ENCODE results near the gene IL36G.
A peak's percentile ranks its signal among the peaks of the same experiment; 100 is the strongest.

Gene IL36G

DNA sequence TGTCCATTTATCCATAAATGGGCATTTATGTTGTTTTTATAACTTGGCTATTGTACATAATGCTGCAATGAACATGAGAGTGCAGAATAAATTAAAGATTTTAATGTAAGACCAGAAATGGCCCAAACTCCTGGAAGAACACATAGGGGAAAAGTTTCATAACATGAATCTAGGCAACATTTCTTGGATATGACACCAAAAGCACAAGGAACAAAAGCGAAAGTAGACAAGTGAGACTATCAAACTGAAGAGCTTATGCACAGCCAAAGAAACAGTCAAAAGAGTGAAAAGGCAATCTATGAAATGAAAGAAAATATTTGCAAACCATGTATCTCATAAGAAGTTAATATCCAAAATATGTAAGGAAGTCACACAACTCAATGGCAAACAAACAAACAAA is 33.3 kb downstream of the IL36G start:
- no peak for DNase-seq (ENCODE audit: low spot score)
- no peak overlapping the region for H3K27ac ChIP-seq
- POLR2A ChIA-PET (ENCODE audit: low non-redundant PET), result no interaction called here
- TF ChIP-seq, protein P1, sequence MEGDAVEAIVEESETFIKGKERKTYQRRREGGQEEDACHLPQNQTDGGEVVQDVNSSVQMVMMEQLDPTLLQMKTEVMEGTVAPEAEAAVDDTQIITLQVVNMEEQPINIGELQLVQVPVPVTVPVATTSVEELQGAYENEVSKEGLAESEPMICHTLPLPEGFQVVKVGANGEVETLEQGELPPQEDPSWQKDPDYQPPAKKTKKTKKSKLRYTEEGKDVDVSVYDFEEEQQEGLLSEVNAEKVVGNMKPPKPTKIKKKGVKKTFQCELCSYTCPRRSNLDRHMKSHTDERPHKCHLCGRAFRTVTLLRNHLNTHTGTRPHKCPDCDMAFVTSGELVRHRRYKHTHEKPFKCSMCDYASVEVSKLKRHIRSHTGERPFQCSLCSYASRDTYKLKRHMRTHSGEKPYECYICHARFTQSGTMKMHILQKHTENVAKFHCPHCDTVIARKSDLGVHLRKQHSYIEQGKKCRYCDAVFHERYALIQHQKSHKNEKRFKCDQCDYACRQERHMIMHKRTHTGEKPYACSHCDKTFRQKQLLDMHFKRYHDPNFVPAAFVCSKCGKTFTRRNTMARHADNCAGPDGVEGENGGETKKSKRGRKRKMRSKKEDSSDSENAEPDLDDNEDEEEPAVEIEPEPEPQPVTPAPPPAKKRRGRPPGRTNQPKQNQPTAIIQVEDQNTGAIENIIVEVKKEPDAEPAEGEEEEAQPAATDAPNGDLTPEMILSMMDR (conservative IDR thresholded peaks at IDR 0.05; ENCODE audit: low read depth), result no peak
- CTCF ChIA-PET, result no interaction called here

DNA sequence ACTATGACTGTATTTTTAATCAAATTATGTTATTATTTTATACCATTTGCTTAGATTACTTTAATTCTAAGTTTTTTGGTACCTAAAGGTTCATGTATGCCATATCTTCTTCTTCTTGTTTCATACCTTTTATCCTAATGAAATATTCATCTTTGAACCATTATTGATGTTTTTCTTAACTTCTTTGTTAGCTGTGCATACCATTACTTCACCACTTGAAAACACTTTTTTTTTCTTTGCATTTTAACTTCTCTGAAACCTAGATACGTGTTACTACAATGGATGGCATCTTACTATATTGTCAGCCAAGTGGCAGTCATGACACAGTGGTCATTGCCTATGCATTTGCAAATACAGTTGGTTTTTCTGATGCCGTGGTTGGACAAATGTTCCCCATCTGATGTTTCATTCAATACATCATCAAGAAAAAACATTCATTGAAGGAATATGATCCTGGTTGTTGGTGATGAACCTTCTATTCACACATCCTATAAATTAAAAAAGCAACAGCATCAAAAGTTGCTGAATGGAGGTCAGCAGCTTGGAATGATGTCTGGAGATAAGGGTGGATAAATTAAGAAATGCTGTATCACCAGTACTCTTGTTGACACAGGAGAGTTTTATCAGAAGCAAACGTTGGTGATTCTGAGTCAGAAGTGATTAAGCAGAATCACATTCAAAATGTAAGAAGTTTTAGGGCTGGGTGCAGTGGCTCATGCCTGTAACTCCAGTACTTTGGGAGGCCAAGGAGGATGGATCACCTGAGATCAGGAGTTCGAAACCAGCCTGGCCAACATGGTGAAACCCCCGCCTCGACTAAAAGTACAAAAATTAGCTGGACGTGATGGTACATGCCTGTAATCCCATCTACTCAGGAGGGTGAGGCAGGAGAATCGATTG is 34.9 kb downstream of the IL36G start:
- no peak overlapping the region for H3K27ac ChIP-seq
- ChIA-PET CTCF (no interaction called here), POLR2A (ENCODE audit: low non-redundant PET) (no interaction called here)
- peak; percentile 27 for DNase-seq (ENCODE audit: low spot score)
- TF ChIP-seq, protein P1 (conservative IDR thresholded peaks at IDR 0.05; ENCODE audit: low read depth), result no peak

DNA sequence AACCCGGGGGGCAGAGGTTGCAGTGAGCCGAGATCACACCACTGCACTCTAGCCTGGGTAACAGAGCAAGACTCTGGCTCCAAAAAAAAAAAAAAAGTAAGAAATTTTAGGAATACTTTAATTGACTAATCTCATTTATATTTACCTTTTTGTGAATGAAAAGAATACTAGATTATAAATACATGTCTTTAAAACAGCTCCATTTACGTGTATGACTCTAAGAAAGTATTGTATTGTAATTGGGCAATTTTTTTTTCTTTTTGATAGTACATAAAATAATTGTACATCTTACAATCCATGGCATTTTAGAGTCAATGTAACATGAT is 35.5 kb downstream of the IL36G start:
- H3K27ac ChIP-seq, result no peak overlapping the region
- CTCF ChIA-PET, result interaction anchor here (0.6 kb wide), 1 partner anchor 1007 kb away, joined by 6 read pairs; no protein-coding TSS in a partner anchor
- no peak for DNase-seq (ENCODE audit: low spot score)
- POLR2A ChIA-PET (ENCODE audit: low non-redundant PET), result no interaction called here
- TF ChIP-seq, protein P1 (conservative IDR thresholded peaks at IDR 0.05; ENCODE audit: low read depth), result no peak

DNA sequence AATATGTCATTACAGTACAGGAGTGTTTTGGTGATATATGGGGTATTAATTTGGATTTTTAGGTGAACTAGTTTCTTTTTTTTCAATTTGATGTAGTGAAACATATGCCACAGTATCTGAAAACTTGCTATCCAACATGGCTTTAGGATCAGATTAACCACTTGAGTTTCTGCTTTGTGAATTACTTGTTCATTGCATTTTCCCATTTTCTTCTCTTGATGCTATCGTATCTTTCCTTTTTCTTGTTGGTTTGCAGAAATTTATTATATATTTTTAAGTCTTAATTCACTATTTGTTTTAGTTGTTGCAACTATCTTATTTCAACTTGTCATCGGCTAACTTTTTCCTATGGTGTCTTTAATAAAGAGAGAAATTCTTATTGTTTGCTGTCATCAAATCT is 36.3 kb downstream of the IL36G start:
- ChIA-PET POLR2A (ENCODE audit: low non-redundant PET) (no interaction called here), CTCF (no interaction called here)
- TF ChIP-seq, protein P1 (conservative IDR thresholded peaks at IDR 0.05; ENCODE audit: low read depth), result no peak
- no peak overlapping the region for H3K27ac ChIP-seq
- no peak for DNase-seq (ENCODE audit: low spot score)

DNA sequence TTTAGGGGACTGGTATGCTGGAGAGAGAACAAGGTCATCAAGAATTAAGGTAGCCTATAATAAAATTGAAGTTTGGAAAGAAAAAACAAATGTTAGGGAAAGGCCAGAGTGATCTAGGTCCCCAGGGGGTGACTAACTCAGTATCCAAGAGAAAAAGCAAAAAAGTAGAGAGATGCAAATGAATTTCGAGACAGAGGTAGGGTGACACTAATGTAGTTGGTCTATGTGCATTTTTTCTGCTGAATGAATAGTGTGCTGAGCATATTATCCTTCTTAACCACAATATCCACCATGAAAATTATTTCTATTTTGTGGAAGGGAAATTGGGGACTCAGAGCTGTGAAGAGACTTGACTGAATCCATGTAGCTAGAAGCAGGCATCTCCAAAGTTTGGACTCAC is 37.2 kb downstream of the IL36G start:
- POLR2A ChIA-PET (ENCODE audit: low non-redundant PET), result no interaction called here
- CTCF ChIA-PET, result no interaction called here
- no peak for DNase-seq (ENCODE audit: low spot score)
- TF ChIP-seq, protein P1 (conservative IDR thresholded peaks at IDR 0.05; ENCODE audit: low read depth), result no peak
- H3K27ac ChIP-seq, result no peak overlapping the region

DNA sequence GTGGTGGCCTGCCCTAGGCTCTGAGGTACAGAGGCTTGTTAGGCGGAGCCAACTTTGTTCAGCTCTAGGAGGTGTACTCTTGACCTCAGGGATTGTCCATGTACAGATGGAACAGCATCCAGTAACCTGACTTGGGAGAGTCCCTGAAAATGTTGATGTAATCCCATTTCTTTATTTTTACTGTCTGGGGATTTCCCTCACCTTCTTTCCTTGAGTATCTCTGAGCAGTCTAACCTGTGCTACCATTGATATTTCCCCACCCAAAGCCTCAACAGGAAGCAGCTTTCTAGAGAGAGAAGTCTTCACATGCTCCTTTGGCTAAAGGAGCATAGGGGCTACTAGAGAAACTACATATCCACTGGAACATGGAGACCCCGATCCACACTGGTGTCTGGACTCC is 37.8 kb downstream of the IL36G start:
- DNase-seq (ENCODE audit: low spot score), result no peak
- ChIA-PET POLR2A (ENCODE audit: low non-redundant PET) (no interaction called here), CTCF (no interaction called here)
- TF ChIP-seq, protein P1 (conservative IDR thresholded peaks at IDR 0.05; ENCODE audit: low read depth), result no peak
- no peak overlapping the region for H3K27ac ChIP-seq
